H9 (cell line): ENCODE measurements around the gene IL5RA. TPM values are rescaled to one million over a fixed set of nuclear protein-coding genes. Genes with fewer than 3 reads are reported as not detected.

Experiments
- DNase-seq: peaks from one replicate; pipeline ENCODE4 v3.0.0-alpha.2; 2017
- H2AFZ ChIP-seq: one replicate; pipeline ENCODE4 v1.6.1; 2013; ENCODE audit warnings: mild to moderate bottlenecking, low read length, control low read depth, moderate library complexity
- H2AK5ac ChIP-seq: 2 replicates; pipeline ENCODE4 v1.6.1; 2013; ENCODE audit warnings: low read length, control low read depth, mixed read lengths; ENCODE audit not compliant: insufficient read length
- H2BK120ac ChIP-seq: one replicate; pipeline ENCODE4 v1.6.1; 2013; ENCODE audit warnings: low read depth, mild to moderate bottlenecking, low read length, control low read depth, inconsistent platforms; ENCODE audit not compliant: poor library complexity, severe bottlenecking
- H2BK12ac ChIP-seq: 2 replicates; pipeline ENCODE4 v1.6.1; 2013; ENCODE audit warnings: low read length, control low read depth, mixed read lengths, low read depth; ENCODE audit not compliant: insufficient read length
- H2BK15ac ChIP-seq: 2 replicates; pipeline ENCODE4 v1.6.1; 2013; ENCODE audit warnings: low read depth, low read length, control low read depth
- H2BK20ac ChIP-seq: one replicate; pipeline ENCODE4 v1.6.1; 2013; ENCODE audit warnings: low read depth, mild to moderate bottlenecking, low read length, control low read depth, inconsistent platforms; ENCODE audit not compliant: poor library complexity, severe bottlenecking
- H2BK5ac ChIP-seq: 2 replicates; pipeline ENCODE4 v1.6.1; 2013; ENCODE audit warnings: low read length, control low read depth, mixed read lengths; ENCODE audit not compliant: insufficient read length
- H3K14ac ChIP-seq: 2 replicates; pipeline ENCODE4 v1.6.1; 2013; ENCODE audit warnings: low read length, control low read depth; ENCODE audit not compliant: insufficient read depth
- H3K18ac ChIP-seq: 2 replicates; pipeline ENCODE4 v1.6.1; 2013; ENCODE audit warnings: low read depth, mild to moderate bottlenecking, mixed read lengths, low read length, control low read depth; ENCODE audit not compliant: insufficient read length
- H3K23ac ChIP-seq: 2 replicates; pipeline ENCODE4 v1.6.1; 2013; ENCODE audit warnings: low read length, control low read depth, mixed read lengths, low read depth; ENCODE audit not compliant: insufficient read length
- H3K23me2 ChIP-seq: 2 replicates; pipeline ENCODE4 v1.6.1; 2013; ENCODE audit warnings: low read depth, mild to moderate bottlenecking, mixed read lengths, low read length, control low read depth; ENCODE audit not compliant: insufficient read length, poor library complexity, severe bottlenecking
- H3K27ac ChIP-seq: 2 replicates; pipeline ENCODE4 v1.5.1; 2013; ENCODE audit warnings: low read length, control low read depth, mixed read lengths, low read depth; ENCODE audit not compliant: insufficient read length
- H3K27me3 ChIP-seq: 2 replicates; pipeline ENCODE4 v1.6.1; 2013; ENCODE audit warnings: low read length, control low read depth, inconsistent platforms; ENCODE audit not compliant: insufficient read depth
- H3K4ac ChIP-seq: 2 replicates; pipeline ENCODE4 v1.6.1; 2013; ENCODE audit warnings: low read depth, mild to moderate bottlenecking, control low read depth, inconsistent platforms, low read length, moderate library complexity
- H3K4me1 ChIP-seq: 2 replicates; pipeline ENCODE4 v1.6.1; 2013; ENCODE audit warnings: low read length, control low read depth, inconsistent platforms; ENCODE audit not compliant: insufficient read depth
- H3K4me2 ChIP-seq: 2 replicates; pipeline ENCODE4 v1.6.1; 2013; ENCODE audit warnings: low read length, control low read depth, mixed read lengths; ENCODE audit not compliant: insufficient read length, insufficient read depth
- H3K56ac ChIP-seq: 2 replicates; pipeline ENCODE4 v1.6.1; 2013; ENCODE audit warnings: low read depth, mild to moderate bottlenecking, mixed read lengths, low read length, control low read depth; ENCODE audit not compliant: insufficient read length
- H3K79me1 ChIP-seq: 2 replicates; pipeline ENCODE4 v1.6.1; 2013; ENCODE audit warnings: low read depth, mild to moderate bottlenecking, moderate library complexity, low read length, control low read depth, inconsistent platforms; ENCODE audit not compliant: insufficient read depth, poor library complexity, severe bottlenecking
- H3K79me2 ChIP-seq: 2 replicates; pipeline ENCODE4 v1.6.1; 2013; ENCODE audit warnings: low read length, control low read depth, inconsistent platforms; ENCODE audit not compliant: insufficient read depth
- H3K9ac ChIP-seq: 2 replicates; pipeline ENCODE4 v1.6.1; 2013; ENCODE audit warnings: low read length, control low read depth, mixed read lengths; ENCODE audit not compliant: insufficient read length; ENCODE audit errors: extremely low read depth
- H3K9me3 ChIP-seq: one replicate; pipeline ENCODE4 v1.6.1; 2013; ENCODE audit warnings: low read depth, low read length, inconsistent platforms; ENCODE audit not compliant: control insufficient read depth
- H3T11ph ChIP-seq: one replicate; pipeline ENCODE4 v1.6.1; 2013; ENCODE audit warnings: mild to moderate bottlenecking, low read length, control low read depth, inconsistent platforms
- H4K20me1 ChIP-seq: one replicate; pipeline ENCODE4 v1.6.1; 2013; ENCODE audit not compliant: control insufficient read depth, insufficient read length, insufficient read depth
- H4K5ac ChIP-seq: 2 replicates; pipeline ENCODE4 v1.6.1; 2013; ENCODE audit warnings: low read depth, mild to moderate bottlenecking, mixed read lengths, low read length, control low read depth; ENCODE audit not compliant: insufficient read length
- H4K8ac ChIP-seq: replicated peaks from 2 replicates; pipeline ENCODE4 v1.6.1; 2013; ENCODE audit warnings: low read length, control low read depth, mixed read lengths, low read depth; ENCODE audit not compliant: insufficient read length
- H4K91ac ChIP-seq: 2 replicates; pipeline ENCODE4 v1.6.1; 2013; ENCODE audit warnings: low read depth, mild to moderate bottlenecking, moderate library complexity, mixed read lengths, low read length, control low read depth; ENCODE audit not compliant: insufficient read length
- H3K27ac Mint-ChIP-seq, 3 experiments: 2 replicates in 2 of 3; 3 replicates in 1 of 3; pipeline ENCODE4 v1.8.0; 2020 to 2021; ENCODE audit warnings: mixed read lengths in 3 of 3, mild to moderate bottlenecking in 1 of 3, moderate library complexity in 1 of 3
- H3K27me3 Mint-ChIP-seq: 2 replicates; pipeline ENCODE4 v1.8.0; 2021; ENCODE audit warnings: low read depth, mild to moderate bottlenecking, moderate library complexity, mixed read lengths
- H3K36me3 Mint-ChIP-seq, 3 experiments: 2 replicates in 2 of 3; 3 replicates in 1 of 3; pipeline ENCODE4 v1.8.0; 2020 to 2021; ENCODE audit warnings: low read depth in 3 of 3, mixed read lengths in 3 of 3; ENCODE audit not compliant: insufficient read depth in 1 of 3
- H3K4me1 Mint-ChIP-seq, 2 experiments: 2 replicates each; pipeline ENCODE4 v1.8.0; 2020; ENCODE audit warnings: mixed read lengths in 2 of 2
- H3K4me3 Mint-ChIP-seq, 2 experiments: 2 replicates in 1 of 2; 3 replicates in 1 of 2; pipeline ENCODE4 v1.8.0; 2020 to 2021; ENCODE audit warnings: mild to moderate bottlenecking in 2 of 2, mixed read lengths in 2 of 2, moderate library complexity in 1 of 2
- H3K9me3 Mint-ChIP-seq, 2 experiments: 2 replicates in 1 of 2; 3 replicates in 1 of 2; pipeline ENCODE4 v1.8.0; 2020; ENCODE audit warnings: mild to moderate bottlenecking in 2 of 2, mixed read lengths in 2 of 2, moderate library complexity in 1 of 2
- WGBS: extraction: QIAGEN DNeasy Blood & Tissue Kit; methylation state at CpG from one replicate; pipeline ENCODE4 v1.1.7; 2013; ENCODE audit warnings: missing lambda C conversion rate, low lambda C conversion rate, mixed read lengths; ENCODE audit not compliant: insufficient read length; ENCODE audit errors: extremely low coverage; 5-methylcytosine and 5-hydroxymethylcytosine counted together
- total RNA-seq: library from RNA; stranded (reverse); gene quantifications from 2 replicates; pipeline ENCODE4 v1.2.1, GENCODE V29; 2021
- TF ChIP-seq, protein P1 (sequence below): fragments of 200-600 bp; sonication (generic); conservative IDR thresholded peaks from 3 replicates; pipeline ENCODE4 v1.8.0; 2021; ENCODE audit warnings: antibody characterized with exemption, mild to moderate bottlenecking

IL5RA gene
- total RNA-seq, 1 experiment from 2014 or later = not detected

DNA sequence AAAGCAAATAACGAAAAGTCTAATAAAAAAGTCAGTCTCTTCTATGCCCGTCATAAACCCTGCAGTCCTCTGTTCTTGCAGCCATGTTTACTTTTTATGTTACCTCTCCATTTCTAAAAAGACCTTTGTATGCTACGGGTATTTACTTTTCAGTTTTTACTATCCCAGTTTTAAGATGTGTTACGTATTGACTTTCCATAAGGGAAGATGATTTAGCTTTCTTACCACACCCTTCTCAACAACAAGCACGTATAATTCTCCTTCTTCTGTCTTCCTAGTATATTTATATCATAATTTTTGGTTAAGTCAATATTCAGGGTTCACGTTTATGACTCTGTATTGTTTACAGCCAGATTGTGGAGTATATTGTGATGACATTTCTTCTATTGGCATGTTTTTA, 27.4 kb upstream of the IL5RA start:
- Histone ChIP-seq H3K79me1 (no peaks in the 10 kb centered on the region), H2BK120ac (no peak overlapping the region), H4K8ac (no peak overlapping the region), H3T11ph (no peak overlapping the region), H3K18ac (no peak overlapping the region), H2BK12ac (no peak overlapping the region), H4K20me1 (no peaks in the 10 kb centered on the region), H3K56ac (no peak overlapping the region), H3K4ac (no peak overlapping the region), H3K23ac (no peak overlapping the region), H4K91ac (no peak overlapping the region), H4K5ac (no peak overlapping the region), H3K27ac (no peak overlapping the region), H3K27me3 (no peaks in the 10 kb centered on the region), H3K79me2 (peaks cover 3% of the 10 kb centered on the region; the same call in 1 of the 2 replicates), H3K9me3 (no peaks in the 10 kb centered on the region), H3K4me2 (no peak overlapping the region), H2AK5ac (no peak overlapping the region), H3K9ac (no peak overlapping the region), H2BK15ac (no peak overlapping the region), H2BK5ac (no peak overlapping the region), H2AFZ (no peak overlapping the region), H3K4me1 (no peaks in the 10 kb centered on the region), H3K14ac (no peak overlapping the region), H2BK20ac (no peak overlapping the region), H3K23me2 (no peaks in the 10 kb centered on the region)
- peaks cover 24 to 62% (median 55%) of the 10 kb centered on the region in 3 experiments; a peak in 6 of 7 replicates for H3K36me3 Mint-ChIP-seq
- no peak for DNase-seq
- no CpG with 5 or more reads among the region's 6 CpGs for WGBS
- H3K27ac Mint-ChIP-seq = no peak overlapping the region
- 0 out of 4 replicates have a peak, but pooled peaks cover 0 to 4% of the 10 kb centered on the region in 2 experiments for H3K4me1 Mint-ChIP-seq
- TF ChIP-seq, protein P1, sequence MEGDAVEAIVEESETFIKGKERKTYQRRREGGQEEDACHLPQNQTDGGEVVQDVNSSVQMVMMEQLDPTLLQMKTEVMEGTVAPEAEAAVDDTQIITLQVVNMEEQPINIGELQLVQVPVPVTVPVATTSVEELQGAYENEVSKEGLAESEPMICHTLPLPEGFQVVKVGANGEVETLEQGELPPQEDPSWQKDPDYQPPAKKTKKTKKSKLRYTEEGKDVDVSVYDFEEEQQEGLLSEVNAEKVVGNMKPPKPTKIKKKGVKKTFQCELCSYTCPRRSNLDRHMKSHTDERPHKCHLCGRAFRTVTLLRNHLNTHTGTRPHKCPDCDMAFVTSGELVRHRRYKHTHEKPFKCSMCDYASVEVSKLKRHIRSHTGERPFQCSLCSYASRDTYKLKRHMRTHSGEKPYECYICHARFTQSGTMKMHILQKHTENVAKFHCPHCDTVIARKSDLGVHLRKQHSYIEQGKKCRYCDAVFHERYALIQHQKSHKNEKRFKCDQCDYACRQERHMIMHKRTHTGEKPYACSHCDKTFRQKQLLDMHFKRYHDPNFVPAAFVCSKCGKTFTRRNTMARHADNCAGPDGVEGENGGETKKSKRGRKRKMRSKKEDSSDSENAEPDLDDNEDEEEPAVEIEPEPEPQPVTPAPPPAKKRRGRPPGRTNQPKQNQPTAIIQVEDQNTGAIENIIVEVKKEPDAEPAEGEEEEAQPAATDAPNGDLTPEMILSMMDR = no peak
- H3K9me3 Mint-ChIP-seq = no peaks in the 10 kb centered on the region
- no peak overlapping the region for H3K4me3 Mint-ChIP-seq
- H3K27me3 Mint-ChIP-seq = no peaks in the 10 kb centered on the region
